ENCODE results near the gene SENP6.

SENP6 gene

DNA sequence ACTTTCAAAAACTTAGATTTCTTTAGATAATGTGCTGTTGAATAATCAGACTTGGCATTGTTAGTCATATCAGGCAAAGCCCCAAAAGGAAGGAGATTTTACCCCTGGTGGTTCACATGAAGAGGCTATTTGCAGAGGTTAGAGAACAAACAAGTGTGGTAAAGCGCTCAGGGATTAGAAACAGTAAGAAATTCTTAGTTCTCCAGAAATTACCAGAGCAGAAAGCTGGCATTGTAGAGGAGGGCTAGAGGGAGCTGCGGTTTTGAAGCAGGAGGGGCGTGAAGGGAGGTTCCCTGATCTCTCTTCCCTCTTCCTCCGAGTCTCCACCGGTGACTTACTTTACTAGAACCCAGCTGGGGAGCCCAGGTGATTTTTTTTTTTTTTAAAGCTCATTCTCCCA is 157.5 kb downstream of the SENP6 start:
- no peaks in the 10 kb centered on the region for H3K27me3 ChIP-seq (ENCODE audit: control insufficient read depth, insufficient read depth, low read length)
- no CpG with 5 or more reads among the region's 5 CpGs for WGBS (ENCODE audit: insufficient coverage, insufficient read length)
- H3K4me3 ChIP-seq (ENCODE audit: low read length), result no peak overlapping the region
- H3K9me3 ChIP-seq (ENCODE audit: control insufficient read depth, insufficient read depth, low read length), result no peaks in the 10 kb centered on the region
- H3K36me3 ChIP-seq (ENCODE audit: control insufficient read depth, insufficient read depth, low read length), result no peaks in the 10 kb centered on the region
- DNase-seq (ENCODE audit: low read depth, low spot score), result no peak
- no peaks in the 10 kb centered on the region for H3K4me1 ChIP-seq (ENCODE audit: control insufficient read depth, insufficient read depth, low read length)
- no peak overlapping the region for H3K27ac ChIP-seq (ENCODE audit: low read length)

GRCh38 chr6:75760320-75760719 is 158.6 kb downstream of the SENP6 start:
- no CpG with 5 or more reads among the region's 1 CpG for WGBS (ENCODE audit: insufficient coverage, insufficient read length)
- no peak for DNase-seq (ENCODE audit: low read depth, low spot score)

GRCh38 chr6:75761489-75761888 is 159.8 kb downstream of the SENP6 start:
- WGBS (ENCODE audit: insufficient coverage, insufficient read length), result no CpG with 5 or more reads among the region's 1 CpG
- Histone ChIP-seq H3K36me3 (ENCODE audit: control insufficient read depth, insufficient read depth, low read length) (no peaks in the 10 kb centered on the region), H3K4me3 (ENCODE audit: low read length) (no peak overlapping the region), H3K4me1 (ENCODE audit: control insufficient read depth, insufficient read depth, low read length) (no peaks in the 10 kb centered on the region), H3K27me3 (ENCODE audit: control insufficient read depth, insufficient read depth, low read length) (no peaks in the 10 kb centered on the region), H3K27ac (ENCODE audit: low read length) (no peak overlapping the region), H3K9me3 (ENCODE audit: control insufficient read depth, insufficient read depth, low read length) (no peaks in the 10 kb centered on the region)
- no peak for DNase-seq (ENCODE audit: low read depth, low spot score)

More at GRCh38 chr6:75760320-75760719, 158.6 kb downstream of the SENP6 start:
- H3K27me3 ChIP-seq (ENCODE audit: control insufficient read depth, insufficient read depth, low read length), result no peaks in the 10 kb centered on the region
- H3K36me3 ChIP-seq (ENCODE audit: control insufficient read depth, insufficient read depth, low read length), result no peaks in the 10 kb centered on the region
- no peak overlapping the region for H3K27ac ChIP-seq (ENCODE audit: low read length)
- H3K4me3 ChIP-seq (ENCODE audit: low read length), result no peak overlapping the region
- no peaks in the 10 kb centered on the region for H3K9me3 ChIP-seq (ENCODE audit: control insufficient read depth, insufficient read depth, low read length)
- H3K4me1 ChIP-seq (ENCODE audit: control insufficient read depth, insufficient read depth, low read length), result no peaks in the 10 kb centered on the region

GRCh38 chr6:75762063-75762462 is 160.4 kb downstream of the SENP6 start:
- Histone ChIP-seq H3K9me3 (ENCODE audit: control insufficient read depth, insufficient read depth, low read length) (no peaks in the 10 kb centered on the region), H3K27ac (ENCODE audit: low read length) (no peak overlapping the region), H3K27me3 (ENCODE audit: control insufficient read depth, insufficient read depth, low read length) (no peaks in the 10 kb centered on the region), H3K4me1 (ENCODE audit: control insufficient read depth, insufficient read depth, low read length) (no peaks in the 10 kb centered on the region), H3K36me3 (ENCODE audit: control insufficient read depth, insufficient read depth, low read length) (no peaks in the 10 kb centered on the region), H3K4me3 (ENCODE audit: low read length) (no peak overlapping the region)
- DNase-seq (ENCODE audit: low read depth, low spot score), result no peak
- no CpG with 5 or more reads among the region's 8 CpGs for WGBS (ENCODE audit: insufficient coverage, insufficient read length)

DNA sequence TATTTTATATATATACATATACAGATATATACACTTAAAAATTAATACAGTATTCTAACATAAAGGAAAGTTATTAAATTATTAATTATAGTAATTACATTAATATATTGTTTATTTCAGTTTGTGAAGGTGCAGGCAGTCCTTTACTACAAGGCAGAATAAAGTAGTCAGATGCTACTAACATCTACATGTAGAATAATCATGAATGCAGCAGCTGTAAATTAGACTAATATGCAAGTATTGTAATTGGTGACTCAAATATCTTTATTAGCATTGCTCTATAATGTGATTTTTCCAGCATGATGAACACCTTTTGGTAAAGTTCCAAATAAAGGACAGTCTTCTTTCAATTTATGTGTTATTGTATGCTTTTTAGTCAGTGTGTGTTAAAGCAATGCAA is 164.7 kb downstream of the SENP6 start:
- H3K27me3 ChIP-seq (ENCODE audit: control insufficient read depth, insufficient read depth, low read length), result no peaks in the 10 kb centered on the region
- no peaks in the 10 kb centered on the region for H3K36me3 ChIP-seq (ENCODE audit: control insufficient read depth, insufficient read depth, low read length)
- no peaks in the 10 kb centered on the region for H3K9me3 ChIP-seq (ENCODE audit: control insufficient read depth, insufficient read depth, low read length)
- H3K4me3 ChIP-seq (ENCODE audit: low read length), result no peak overlapping the region
- no peaks in the 10 kb centered on the region; the same call in 1 of the 2 replicates for H3K4me1 ChIP-seq (ENCODE audit: control insufficient read depth, insufficient read depth, low read length)
- no peak for DNase-seq (ENCODE audit: low read depth, low spot score)
- no peak overlapping the region for H3K27ac ChIP-seq (ENCODE audit: low read length)
